Hepatocyte (in vitro differentiated cells): ENCODE data around the gene TBCK. TPM values are rescaled to one million over a fixed set of nuclear protein-coding genes. Genes with fewer than 3 reads are reported as not detected.
A peak's percentile ranks its signal among the peaks of the same experiment; 100 is the strongest.

ENCODE experiments used
- DNase-seq: peaks from one replicate; pipeline ENCODE4 v3.0.0-alpha.2; 2016; ENCODE audit warnings: low spot score
- H2AFZ ChIP-seq: fragments of 200-600 bp; sonication (generic); 2 replicates; pipeline ENCODE4 v1.6.0; 2016; ENCODE audit warnings: antibody characterized with exemption, mild to moderate bottlenecking
- H3K27ac ChIP-seq: fragments of 200-600 bp; sonication (generic); 2 replicates; pipeline ENCODE4 v1.5.1; 2016; ENCODE audit warnings: mild to moderate bottlenecking
- H3K27me3 ChIP-seq: fragments of 200-600 bp; sonication (generic); 2 replicates; pipeline ENCODE4 v1.6.1; 2016
- H3K36me3 ChIP-seq: fragments of 200-600 bp; sonication (generic); replicated peaks from 2 replicates; pipeline ENCODE4 v1.5.1; 2016; ENCODE audit warnings: low read depth; ENCODE audit not compliant: insufficient read depth
- H3K4me1 ChIP-seq: fragments of 200-600 bp; sonication (generic); 2 replicates; pipeline ENCODE4 v1.5.1; 2016; ENCODE audit warnings: mild to moderate bottlenecking, moderate library complexity; ENCODE audit not compliant: insufficient read depth
- H3K4me2 ChIP-seq: fragments of 200-600 bp; sonication (generic); 2 replicates; pipeline ENCODE4 v1.6.0; 2016
- H3K4me3 ChIP-seq: fragments of 200-600 bp; sonication (generic); 2 replicates; pipeline ENCODE4 v1.5.1; 2016; ENCODE audit warnings: mild to moderate bottlenecking
- H3K79me2 ChIP-seq: fragments of 200-600 bp; sonication (generic); 2 replicates; pipeline ENCODE4 v1.6.0; 2017; ENCODE audit warnings: mild to moderate bottlenecking
- H3K9me2 ChIP-seq: fragments of 200-600 bp; sonication (generic); replicated peaks from 2 replicates; pipeline ENCODE4 v1.6.0; 2017; ENCODE audit warnings: mild to moderate bottlenecking; ENCODE audit not compliant: insufficient read depth
- H3K9me3 ChIP-seq: fragments of 200-600 bp; sonication (generic); 2 replicates; pipeline ENCODE4 v1.5.1; 2016; ENCODE audit warnings: low read depth, mild to moderate bottlenecking
- H4K20me1 ChIP-seq: fragments of 200-600 bp; sonication (generic); 2 replicates; pipeline ENCODE4 v1.6.0; 2016; ENCODE audit warnings: mild to moderate bottlenecking; ENCODE audit not compliant: insufficient read depth, poor library complexity, severe bottlenecking
- EZH2 ChIP-seq: fragments of 200-600 bp; sonication (generic); IDR thresholded peaks from 2 replicates; pipeline ENCODE4 v1.6.1; 2016; ENCODE audit warnings: antibody characterized with exemption, mild to moderate bottlenecking, borderline replicate concordance
- EZH2phosphoT487 ChIP-seq: fragments of 200-600 bp; sonication (generic); IDR thresholded peaks from one replicate; pipeline ENCODE4 v1.6.1; 2018; ENCODE audit warnings: antibody characterized with exemption, mild to moderate bottlenecking, low read depth, moderate library complexity; ENCODE audit not compliant: unreplicated experiment, severe bottlenecking
- WGBS: methylation state at CpG from one replicate; pipeline ENCODE4 v1.1.6; 2016; ENCODE audit warnings: low lambda C conversion rate; ENCODE audit errors: missing lambda C conversion rate; 5-methylcytosine and 5-hydroxymethylcytosine counted together
- polyA plus RNA-seq: library from polyadenylated mRNA; unstranded; fragments of >200 nt; fragmentation: Nextera tagmentation; extraction: Ambion mirVana; gene quantifications from 2 replicates; pipeline ENCODE4 v1.2.1, GENCODE V29; 2016
- total RNA-seq: library from RNA; depleted of rRNA; stranded (reverse); fragments of >200 nt; gene quantifications from 2 replicates; pipeline ENCODE4 v1.2.3, GENCODE V29; 2014
- TF ChIP-seq, protein P1 (sequence below): fragments of 200-600 bp; sonication (generic); IDR thresholded peaks from 2 replicates; pipeline ENCODE4 v1.5.1; 2016; ENCODE audit warnings: antibody characterized with exemption, mild to moderate bottlenecking; ENCODE audit not compliant: poor library complexity

Gene TBCK
- total and polyA plus RNA-seq, 2 experiments from 2014 or later = 19.8 to 49.7 TPM

DNA sequence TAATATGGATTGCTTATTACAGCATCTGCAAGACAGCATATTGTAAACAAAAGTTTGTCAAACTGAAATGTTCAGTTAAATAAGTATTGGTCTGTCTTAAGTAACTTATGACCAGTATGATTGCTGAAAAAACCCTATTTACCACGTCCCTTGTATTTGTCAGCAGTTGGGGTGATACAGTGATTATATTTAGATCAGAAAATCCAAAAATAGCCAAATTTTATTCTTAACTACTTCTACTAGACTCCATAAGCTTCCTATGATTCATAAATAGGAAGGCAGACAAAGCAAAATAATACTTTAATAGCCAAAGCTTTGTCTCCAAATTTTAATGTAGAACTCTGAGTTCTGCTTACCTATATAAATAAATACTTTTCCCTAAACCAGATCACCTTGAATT is 45.3 kb downstream of the TBCK start:
- 93% methylated on average over 1 of the region's 1 CpG for WGBS
- TF ChIP-seq, protein P1, sequence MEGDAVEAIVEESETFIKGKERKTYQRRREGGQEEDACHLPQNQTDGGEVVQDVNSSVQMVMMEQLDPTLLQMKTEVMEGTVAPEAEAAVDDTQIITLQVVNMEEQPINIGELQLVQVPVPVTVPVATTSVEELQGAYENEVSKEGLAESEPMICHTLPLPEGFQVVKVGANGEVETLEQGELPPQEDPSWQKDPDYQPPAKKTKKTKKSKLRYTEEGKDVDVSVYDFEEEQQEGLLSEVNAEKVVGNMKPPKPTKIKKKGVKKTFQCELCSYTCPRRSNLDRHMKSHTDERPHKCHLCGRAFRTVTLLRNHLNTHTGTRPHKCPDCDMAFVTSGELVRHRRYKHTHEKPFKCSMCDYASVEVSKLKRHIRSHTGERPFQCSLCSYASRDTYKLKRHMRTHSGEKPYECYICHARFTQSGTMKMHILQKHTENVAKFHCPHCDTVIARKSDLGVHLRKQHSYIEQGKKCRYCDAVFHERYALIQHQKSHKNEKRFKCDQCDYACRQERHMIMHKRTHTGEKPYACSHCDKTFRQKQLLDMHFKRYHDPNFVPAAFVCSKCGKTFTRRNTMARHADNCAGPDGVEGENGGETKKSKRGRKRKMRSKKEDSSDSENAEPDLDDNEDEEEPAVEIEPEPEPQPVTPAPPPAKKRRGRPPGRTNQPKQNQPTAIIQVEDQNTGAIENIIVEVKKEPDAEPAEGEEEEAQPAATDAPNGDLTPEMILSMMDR = no peak
- TF ChIP-seq EZH2 (no peak), EZH2phosphoT487 (no peak)
- Histone ChIP-seq H2AFZ (no peak overlapping the region), H3K36me3 (no peaks in the 10 kb centered on the region), H3K4me2 (no peak overlapping the region), H3K9me3 (no peaks in the 10 kb centered on the region), H3K27ac (no peak overlapping the region), H3K79me2 (peaks cover 3% of the 10 kb centered on the region), H3K4me1 (no peaks in the 10 kb centered on the region), H4K20me1 (no peaks in the 10 kb centered on the region), H3K4me3 (no peak overlapping the region), H3K27me3 (no peaks in the 10 kb centered on the region), H3K9me2 (no peaks in the 10 kb centered on the region)
- DNase-seq = no peak

DNA sequence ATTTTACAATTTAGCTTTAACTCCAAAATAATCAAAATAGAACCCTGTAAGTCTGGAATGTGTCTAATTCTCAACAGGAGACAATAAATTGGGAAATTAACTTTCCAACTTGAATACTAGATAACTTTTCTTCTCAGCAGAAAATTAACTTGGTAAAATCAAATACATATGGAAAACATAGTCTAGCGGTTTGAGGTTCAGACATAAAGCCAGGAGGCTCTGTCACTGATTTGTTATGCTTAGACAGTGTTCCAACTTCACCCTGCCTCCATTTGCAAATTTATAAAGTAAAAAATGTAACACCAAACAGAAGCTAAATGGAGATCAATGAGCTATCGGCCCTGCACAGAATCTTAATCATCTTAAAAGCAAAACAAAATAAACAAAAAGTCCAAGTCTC is 46.3 kb downstream of the TBCK start:
- H3K79me2 ChIP-seq = peaks cover 2% of the 10 kb centered on the region

DNA sequence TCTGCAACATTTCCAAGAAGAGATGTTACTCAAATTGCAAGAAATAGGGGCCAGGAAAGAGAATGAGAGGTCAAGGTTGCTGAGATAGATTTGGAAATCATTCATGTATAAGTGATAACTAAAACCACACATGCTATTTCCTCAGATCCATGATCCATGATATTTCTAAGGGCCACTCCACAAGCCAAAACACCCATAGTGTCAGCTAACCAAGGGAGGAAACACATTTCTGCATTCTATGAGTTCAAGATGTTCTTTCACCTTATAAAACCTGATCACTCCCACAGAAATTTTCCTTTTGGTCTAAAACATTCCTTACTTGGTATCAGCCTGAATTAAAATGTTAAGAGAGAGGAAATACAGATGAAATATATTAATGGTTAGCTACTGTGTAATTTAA is 47.2 kb downstream of the TBCK start:
- H3K36me3 ChIP-seq = no peaks in the 10 kb centered on the region
- H3K27ac ChIP-seq = no peak overlapping the region
- H3K9me2 ChIP-seq = no peaks in the 10 kb centered on the region
- DNase-seq = no peak
- no peaks in the 10 kb centered on the region for H3K27me3 ChIP-seq
- no peak overlapping the region for H2AFZ ChIP-seq
- H3K79me2 ChIP-seq = peaks cover 2% of the 10 kb centered on the region
- TF ChIP-seq EZH2 = no peak
- no peak for TF ChIP-seq EZH2phosphoT487
- TF ChIP-seq, protein P1 = no peak
- no peak overlapping the region for H3K4me3 ChIP-seq
- H3K9me3 ChIP-seq = no peaks in the 10 kb centered on the region
- no peaks in the 10 kb centered on the region for H3K4me1 ChIP-seq
- H4K20me1 ChIP-seq = no peaks in the 10 kb centered on the region
- H3K4me2 ChIP-seq = no peak overlapping the region

More for the DNA sequence above, 46.3 kb downstream of the TBCK start:
- H3K27ac ChIP-seq = no peak overlapping the region
- no peaks in the 10 kb centered on the region for H3K4me1 ChIP-seq
- WGBS = 67% methylated on average over 2 of the region's 2 CpGs
- TF ChIP-seq, protein P1 = no peak
- TF ChIP-seq EZH2phosphoT487 = no peak
- no peak for TF ChIP-seq EZH2
- no peaks in the 10 kb centered on the region for H4K20me1 ChIP-seq
- no peaks in the 10 kb centered on the region for H3K36me3 ChIP-seq
- no peak overlapping the region for H3K4me2 ChIP-seq
- H3K27me3 ChIP-seq = no peaks in the 10 kb centered on the region
- H3K9me3 ChIP-seq = no peaks in the 10 kb centered on the region
- no peak overlapping the region for H3K4me3 ChIP-seq
- H3K9me2 ChIP-seq = no peaks in the 10 kb centered on the region
- H2AFZ ChIP-seq = no peak overlapping the region
- DNase-seq = no peak

DNA sequence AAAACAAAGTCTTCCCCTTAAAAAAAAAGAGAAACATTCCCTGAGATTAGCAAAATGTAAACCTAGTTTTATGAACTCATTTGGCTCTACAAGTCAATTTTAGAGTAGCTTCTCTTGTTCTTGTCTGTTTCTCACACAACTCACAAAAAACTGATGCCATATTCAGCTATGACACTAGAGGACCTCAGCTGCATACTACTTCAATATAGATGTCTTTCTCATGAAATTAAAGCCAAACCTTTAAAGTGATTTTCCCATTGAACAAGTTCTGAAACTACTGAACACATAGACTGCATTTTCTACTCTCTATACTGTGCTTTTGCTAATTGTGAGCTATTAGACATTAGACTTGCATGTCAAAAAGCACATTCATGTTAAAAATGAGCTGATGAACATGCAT is 49.8 kb downstream of the TBCK start:
- Histone ChIP-seq H3K9me2 (no peaks in the 10 kb centered on the region), H3K27ac (no peak overlapping the region), H3K4me2 (no peak overlapping the region), H3K27me3 (no peaks in the 10 kb centered on the region), H3K4me1 (no peaks in the 10 kb centered on the region), H3K36me3 (no peaks in the 10 kb centered on the region), H4K20me1 (no peaks in the 10 kb centered on the region), H3K4me3 (no peak overlapping the region), H2AFZ (no peak overlapping the region), H3K9me3 (no peaks in the 10 kb centered on the region), H3K79me2 (peaks cover 2% of the 10 kb centered on the region)
- TF ChIP-seq EZH2phosphoT487 = no peak
- TF ChIP-seq, protein P1 = peak; percentile 79
- DNase-seq = peak; percentile 61
